ENCODE data around the gene DCLRE1C. TPM values are rescaled to one million over a fixed set of nuclear protein-coding genes. Genes with fewer than 3 reads are reported as not detected.
"Not testable (repeated sequence)": the region's sequence is repeated elsewhere in the genome, so short reads cannot be mapped to it uniquely, and the experiment has no call there.

Gene DCLRE1C
- total RNA-seq, 4 donors from 2014 or later, result 9.8 to 17.3 (median 12.0) TPM

DNA sequence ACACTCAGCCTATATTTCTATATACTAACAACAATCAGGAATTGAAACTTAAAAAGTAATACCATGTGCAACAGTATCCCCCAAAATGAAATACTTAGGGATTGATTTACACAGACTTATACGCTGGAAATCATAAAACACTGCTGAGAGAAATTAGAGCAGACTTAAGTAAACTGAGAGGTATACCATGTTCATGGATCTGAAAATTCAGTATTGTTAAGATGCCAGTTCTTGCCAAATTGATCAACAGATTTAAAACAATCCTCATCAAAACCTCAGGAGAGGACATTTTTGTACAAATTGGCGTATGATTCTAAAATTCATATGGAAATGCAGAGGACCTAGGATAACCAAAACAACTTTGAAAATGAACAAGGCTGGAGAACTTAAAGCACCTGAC is 37.3 kb downstream of the DCLRE1C start:
- no peak overlapping the region for H3K4me3 ChIP-seq (ENCODE audit: low read depth, poor library complexity, severe bottlenecking)
- TF ChIP-seq, protein P1, sequence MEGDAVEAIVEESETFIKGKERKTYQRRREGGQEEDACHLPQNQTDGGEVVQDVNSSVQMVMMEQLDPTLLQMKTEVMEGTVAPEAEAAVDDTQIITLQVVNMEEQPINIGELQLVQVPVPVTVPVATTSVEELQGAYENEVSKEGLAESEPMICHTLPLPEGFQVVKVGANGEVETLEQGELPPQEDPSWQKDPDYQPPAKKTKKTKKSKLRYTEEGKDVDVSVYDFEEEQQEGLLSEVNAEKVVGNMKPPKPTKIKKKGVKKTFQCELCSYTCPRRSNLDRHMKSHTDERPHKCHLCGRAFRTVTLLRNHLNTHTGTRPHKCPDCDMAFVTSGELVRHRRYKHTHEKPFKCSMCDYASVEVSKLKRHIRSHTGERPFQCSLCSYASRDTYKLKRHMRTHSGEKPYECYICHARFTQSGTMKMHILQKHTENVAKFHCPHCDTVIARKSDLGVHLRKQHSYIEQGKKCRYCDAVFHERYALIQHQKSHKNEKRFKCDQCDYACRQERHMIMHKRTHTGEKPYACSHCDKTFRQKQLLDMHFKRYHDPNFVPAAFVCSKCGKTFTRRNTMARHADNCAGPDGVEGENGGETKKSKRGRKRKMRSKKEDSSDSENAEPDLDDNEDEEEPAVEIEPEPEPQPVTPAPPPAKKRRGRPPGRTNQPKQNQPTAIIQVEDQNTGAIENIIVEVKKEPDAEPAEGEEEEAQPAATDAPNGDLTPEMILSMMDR (IDR thresholded peaks at IDR 0.05), result no peak
- no peak for TF ChIP-seq POLR2A (IDR thresholded peaks at IDR 0.05)
- no peak for DNase-seq (ENCODE audit: low spot score in 2 of 2)
- intact Hi-C loops (cut with DNase I; ENCODE audit: low total_unique reads), result no loop called here
- WGBS, 2 donors, result 96 to 99% methylated on average over 2 of the region's 2 CpGs

DNA sequence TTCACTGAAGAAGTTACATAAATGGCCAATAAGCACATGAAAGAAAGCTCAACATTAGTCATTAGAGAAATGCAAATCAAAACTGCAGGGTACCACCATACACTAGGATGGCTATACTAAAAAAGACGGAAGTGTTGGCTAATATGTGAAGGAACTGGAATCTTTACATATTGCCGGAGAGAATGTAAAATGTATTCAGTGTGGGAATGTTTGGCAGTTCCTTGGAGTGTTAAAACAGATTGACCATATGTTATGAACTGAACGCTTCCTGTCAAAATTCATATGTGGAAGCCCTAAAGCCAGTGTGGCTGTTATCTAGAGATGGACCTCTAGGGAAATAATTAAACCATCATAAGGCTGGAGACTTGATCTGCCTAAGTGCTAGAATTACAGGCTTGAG is 42.1 kb downstream of the DCLRE1C start:
- intact Hi-C loops (cut with DNase I; ENCODE audit: low total_unique reads), result no loop called here
- TF ChIP-seq, protein P1 (IDR thresholded peaks at IDR 0.05), result no peak
- TF ChIP-seq POLR2A (IDR thresholded peaks at IDR 0.05), result no peak

DNA sequence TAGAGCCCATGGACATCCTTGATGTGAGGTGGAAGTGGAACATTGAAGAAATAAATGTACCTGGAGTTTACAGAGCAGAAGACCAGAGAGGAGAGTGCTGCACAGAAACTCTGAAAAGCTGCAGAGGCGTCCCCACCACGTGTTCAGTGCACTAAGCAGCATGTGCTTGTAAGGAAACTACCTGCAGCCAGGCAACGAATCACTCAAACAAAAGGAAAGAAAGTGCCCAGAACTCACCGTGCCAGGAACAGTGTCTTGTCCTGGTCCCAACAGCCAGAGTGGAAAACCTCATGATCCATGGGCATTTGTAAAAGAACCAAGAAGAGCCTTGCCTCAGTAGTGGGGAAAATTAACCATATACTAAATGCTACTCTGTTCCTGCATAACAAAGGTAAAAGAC is 42.9 kb downstream of the DCLRE1C start:
- intact Hi-C loops (cut with DNase I; ENCODE audit: low total_unique reads), result no loop called here
- DNase-seq (ENCODE audit: low spot score in 2 of 2), result no peak
- 91 to 97% methylated on average over 4 of the region's 4 CpGs for WGBS, 2 donors
- no peak for TF ChIP-seq POLR2A (IDR thresholded peaks at IDR 0.05)
- TF ChIP-seq, protein P1 (IDR thresholded peaks at IDR 0.05), result no peak
- H3K4me3 ChIP-seq (ENCODE audit: low read depth, poor library complexity, severe bottlenecking), result no peak overlapping the region

More for the DNA sequence above, 42.1 kb downstream of the DCLRE1C start:
- 97% methylated on average over 3 of the region's 3 CpGs for whole genome bisulfite sequencing, 2 donors
- no peak for DNase-seq (ENCODE audit: low spot score in 2 of 2)
- H3K4me3 ChIP-seq (ENCODE audit: low read depth, poor library complexity, severe bottlenecking), result no peak overlapping the region

DNA sequence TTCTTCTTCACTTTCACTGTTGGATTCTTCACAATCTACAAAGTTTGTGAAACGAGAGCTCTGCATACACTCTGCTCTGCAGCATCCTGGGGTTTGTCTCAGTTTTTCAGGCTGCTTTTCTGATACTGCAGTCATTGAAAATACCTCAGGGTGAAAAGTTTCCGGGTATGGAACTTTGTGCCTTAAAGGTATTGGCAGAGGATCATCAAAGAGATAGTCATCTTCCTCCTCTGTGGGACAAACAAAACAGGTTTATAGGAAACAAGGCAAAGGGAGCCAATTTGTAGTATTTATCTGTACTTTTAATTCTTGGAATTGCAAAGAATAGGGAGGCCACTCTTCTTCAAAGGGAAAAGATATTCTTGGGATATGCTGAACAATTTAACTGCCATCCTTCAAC is 44.8 kb downstream of the DCLRE1C start:
- TF ChIP-seq, protein P1 (IDR thresholded peaks at IDR 0.05), result no peak
- no peak for TF ChIP-seq POLR2A (IDR thresholded peaks at IDR 0.05)
- H3K4me3 ChIP-seq (ENCODE audit: low read depth, poor library complexity, severe bottlenecking), result no peak overlapping the region
- intact Hi-C loops (cut with DNase I; ENCODE audit: low total_unique reads), result no loop called here
- WGBS, 2 donors, result 75 to 82% methylated on average over 2 of the region's 2 CpGs
- no peak for DNase-seq (ENCODE audit: low spot score in 2 of 2)

DNA sequence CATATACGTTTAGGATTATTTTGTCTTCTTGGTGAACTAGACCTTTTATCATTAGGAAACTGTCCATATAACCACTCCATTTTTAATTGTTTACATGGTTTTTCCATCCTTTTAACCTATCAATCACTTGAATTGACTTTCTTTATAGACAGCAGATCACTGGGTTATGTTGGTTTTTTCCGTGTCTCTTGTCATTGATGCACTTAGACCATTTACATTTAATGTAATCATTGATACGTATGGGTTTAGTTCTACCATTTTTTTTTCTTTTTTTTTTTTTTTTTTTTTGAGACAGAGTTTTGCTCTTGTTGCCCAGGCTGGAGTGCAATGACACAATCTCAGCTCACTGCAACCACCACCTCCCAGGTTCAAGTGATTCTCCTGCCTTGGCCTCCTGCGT is 46.3 kb downstream of the DCLRE1C start:
- intact Hi-C loops (cut with DNase I; ENCODE audit: low total_unique reads); DNase-seq (ENCODE audit: low spot score in 2 of 2); H3K4me3 ChIP-seq (ENCODE audit: low read depth, poor library complexity, severe bottlenecking): not testable (repeated sequence)
- 98 to 99% methylated on average over 4 of the region's 4 CpGs for WGBS, 2 donors

DNA sequence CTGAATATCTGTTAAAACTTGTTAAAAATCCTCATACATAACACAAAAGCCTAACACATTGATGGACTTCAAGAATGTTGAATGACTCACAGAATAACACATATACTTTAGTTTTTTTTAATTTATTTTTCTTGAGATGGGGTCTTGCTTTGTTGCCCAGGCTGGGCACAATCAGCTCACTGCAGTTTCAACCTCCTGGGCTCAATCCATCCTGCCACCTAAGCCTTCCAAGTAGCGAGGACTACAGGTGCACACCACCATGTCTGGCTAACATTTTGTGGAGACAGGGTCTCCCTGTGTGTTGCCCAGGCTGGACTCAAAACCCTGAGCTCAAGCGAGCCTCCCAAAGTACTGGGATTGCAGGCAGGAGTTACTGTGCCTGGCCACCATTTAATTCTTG is 47.1 kb downstream of the DCLRE1C start:
- no peak overlapping the region for H3K4me3 ChIP-seq (ENCODE audit: low read depth, poor library complexity, severe bottlenecking)
- no peak for DNase-seq (ENCODE audit: low spot score in 2 of 2)
- 95% methylated on average over 2 of the region's 2 CpGs for WGBS, 2 donors
- no peak for TF ChIP-seq POLR2A (IDR thresholded peaks at IDR 0.05)
- TF ChIP-seq, protein P1 (IDR thresholded peaks at IDR 0.05), result no peak
- intact Hi-C loops (cut with DNase I; ENCODE audit: low total_unique reads), result no loop called here
